Hepatocyte (in vitro differentiated cells): ENCODE results near the gene ZC3H12C.

Experiments
- CTCF ChIP-seq: fragments of 200-600 bp; sonication (generic); IDR thresholded peaks from 2 replicates; pipeline ENCODE4 v1.5.1; 2016; ENCODE audit warnings: antibody characterized with exemption, mild to moderate bottlenecking; ENCODE audit not compliant: poor library complexity
- EZH2phosphoT487 ChIP-seq: fragments of 200-600 bp; sonication (generic); IDR thresholded peaks from one replicate; pipeline ENCODE4 v1.6.1; 2018; ENCODE audit warnings: antibody characterized with exemption, mild to moderate bottlenecking, low read depth, moderate library complexity; ENCODE audit not compliant: unreplicated experiment, severe bottlenecking

- TF ChIP-seq CTCF, result no peak
- TF ChIP-seq EZH2phosphoT487, result no peak
These were observed 15.8 kb upstream of the ZC3H12C start for GRCh38 chr11:110077346-110077745.
